ENCODE data around the gene CDS2.

CDS2 gene

DNA sequence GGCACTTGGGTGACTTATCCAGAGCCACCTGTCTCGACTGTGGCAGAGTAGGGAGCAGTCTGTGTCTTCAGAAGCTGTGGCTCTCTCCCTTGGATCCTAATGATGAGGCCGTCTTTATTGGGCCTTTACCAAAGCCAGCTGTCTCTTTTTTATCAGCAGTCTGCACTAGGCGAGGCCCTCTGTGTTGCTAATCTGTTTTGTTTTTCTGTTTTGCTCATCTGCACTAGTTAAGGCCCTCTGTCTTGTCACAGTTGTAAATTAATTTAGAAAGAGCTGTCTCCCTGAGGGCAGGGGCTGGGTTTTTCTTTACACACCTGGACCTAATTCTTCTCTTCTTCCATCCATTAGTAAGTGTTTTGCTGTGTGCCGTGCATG is 45.0 kb downstream of the CDS2 start:
- no peak overlapping the region for H3K27ac ChIP-seq (ENCODE audit: low read depth, low read length)
- no peak overlapping the region for H2AFZ ChIP-seq (ENCODE audit: low read depth, low read length, severe bottlenecking)
- H3K9me2 ChIP-seq (replicated peaks; ENCODE audit: insufficient read depth, low read length), result no peaks in the 10 kb centered on the region
- TF ChIP-seq, protein P1, sequence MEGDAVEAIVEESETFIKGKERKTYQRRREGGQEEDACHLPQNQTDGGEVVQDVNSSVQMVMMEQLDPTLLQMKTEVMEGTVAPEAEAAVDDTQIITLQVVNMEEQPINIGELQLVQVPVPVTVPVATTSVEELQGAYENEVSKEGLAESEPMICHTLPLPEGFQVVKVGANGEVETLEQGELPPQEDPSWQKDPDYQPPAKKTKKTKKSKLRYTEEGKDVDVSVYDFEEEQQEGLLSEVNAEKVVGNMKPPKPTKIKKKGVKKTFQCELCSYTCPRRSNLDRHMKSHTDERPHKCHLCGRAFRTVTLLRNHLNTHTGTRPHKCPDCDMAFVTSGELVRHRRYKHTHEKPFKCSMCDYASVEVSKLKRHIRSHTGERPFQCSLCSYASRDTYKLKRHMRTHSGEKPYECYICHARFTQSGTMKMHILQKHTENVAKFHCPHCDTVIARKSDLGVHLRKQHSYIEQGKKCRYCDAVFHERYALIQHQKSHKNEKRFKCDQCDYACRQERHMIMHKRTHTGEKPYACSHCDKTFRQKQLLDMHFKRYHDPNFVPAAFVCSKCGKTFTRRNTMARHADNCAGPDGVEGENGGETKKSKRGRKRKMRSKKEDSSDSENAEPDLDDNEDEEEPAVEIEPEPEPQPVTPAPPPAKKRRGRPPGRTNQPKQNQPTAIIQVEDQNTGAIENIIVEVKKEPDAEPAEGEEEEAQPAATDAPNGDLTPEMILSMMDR (IDR thresholded peaks at IDR 0.05; ENCODE audit: insufficient read depth, low read length, poor library complexity, severe bottlenecking), result no peak
- TF ChIP-seq EZH2phosphoT487 (conservative IDR thresholded peaks at IDR 0.05; ENCODE audit: low read length), result no peak
- no peaks in the 10 kb centered on the region for H4K20me1 ChIP-seq (ENCODE audit: low read depth, low read length)
- no peak overlapping the region for H3K4me3 ChIP-seq (ENCODE audit: insufficient read depth, low read length, poor library complexity, severe bottlenecking)
- no peaks in the 10 kb centered on the region for H3K27me3 ChIP-seq (ENCODE audit: low read length)
- no peaks in the 10 kb centered on the region for H3K9me3 ChIP-seq (ENCODE audit: insufficient read depth, low read length)
- H3K4me2 ChIP-seq (ENCODE audit: low read depth, low read length, poor library complexity, severe bottlenecking), result no peak overlapping the region
- no peaks in the 10 kb centered on the region for H3F3A ChIP-seq (ENCODE audit: insufficient read depth)
- peaks cover 8% of the 10 kb centered on the region for H3K79me2 ChIP-seq (ENCODE audit: insufficient read depth, low read length)
- H3K36me3 ChIP-seq (ENCODE audit: low read length), result no peaks in the 10 kb centered on the region
- H3K9ac ChIP-seq (ENCODE audit: low read length), result no peak overlapping the region

DNA sequence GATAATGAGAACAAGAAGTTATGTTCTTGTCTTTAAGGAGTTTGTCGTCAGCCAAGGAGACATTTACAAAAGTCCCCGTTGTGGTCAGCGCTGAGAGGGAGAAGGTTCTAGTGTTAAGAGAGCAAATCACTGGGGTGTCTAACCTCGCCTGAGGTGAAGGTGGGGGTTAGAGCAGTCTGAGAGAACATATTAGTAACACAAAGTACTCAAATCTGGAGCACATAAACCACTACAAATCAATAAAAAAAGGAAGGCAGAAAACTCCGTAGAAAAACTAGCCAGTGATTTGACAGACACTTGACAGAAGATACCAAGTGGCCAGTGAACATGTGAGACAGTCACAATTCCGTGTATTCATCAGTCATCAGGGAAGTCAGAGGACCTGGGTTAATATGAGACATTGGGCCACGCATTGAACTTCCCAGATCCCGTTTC is 45.4 kb downstream of the CDS2 start:
- no peaks in the 10 kb centered on the region for H3K27me3 ChIP-seq (ENCODE audit: low read length)
- no peak overlapping the region for H3K4me2 ChIP-seq (ENCODE audit: low read depth, low read length, poor library complexity, severe bottlenecking)
- no peaks in the 10 kb centered on the region for H3K36me3 ChIP-seq (ENCODE audit: low read length)
- H3K9me2 ChIP-seq (replicated peaks; ENCODE audit: insufficient read depth, low read length), result no peaks in the 10 kb centered on the region
- peaks cover 8% of the 10 kb centered on the region for H3K79me2 ChIP-seq (ENCODE audit: insufficient read depth, low read length)
- H3K9me3 ChIP-seq (ENCODE audit: insufficient read depth, low read length), result no peaks in the 10 kb centered on the region
- no peak overlapping the region for H3K9ac ChIP-seq (ENCODE audit: low read length)
- H4K20me1 ChIP-seq (ENCODE audit: low read depth, low read length), result no peaks in the 10 kb centered on the region
- no peak overlapping the region for H2AFZ ChIP-seq (ENCODE audit: low read depth, low read length, severe bottlenecking)
- H3K4me3 ChIP-seq (ENCODE audit: insufficient read depth, low read length, poor library complexity, severe bottlenecking), result no peak overlapping the region
- TF ChIP-seq, protein P1 (IDR thresholded peaks at IDR 0.05; ENCODE audit: insufficient read depth, low read length, poor library complexity, severe bottlenecking), result no peak
- H3F3A ChIP-seq (ENCODE audit: insufficient read depth), result no peaks in the 10 kb centered on the region
- no peak overlapping the region for H3K27ac ChIP-seq (ENCODE audit: low read depth, low read length)

DNA sequence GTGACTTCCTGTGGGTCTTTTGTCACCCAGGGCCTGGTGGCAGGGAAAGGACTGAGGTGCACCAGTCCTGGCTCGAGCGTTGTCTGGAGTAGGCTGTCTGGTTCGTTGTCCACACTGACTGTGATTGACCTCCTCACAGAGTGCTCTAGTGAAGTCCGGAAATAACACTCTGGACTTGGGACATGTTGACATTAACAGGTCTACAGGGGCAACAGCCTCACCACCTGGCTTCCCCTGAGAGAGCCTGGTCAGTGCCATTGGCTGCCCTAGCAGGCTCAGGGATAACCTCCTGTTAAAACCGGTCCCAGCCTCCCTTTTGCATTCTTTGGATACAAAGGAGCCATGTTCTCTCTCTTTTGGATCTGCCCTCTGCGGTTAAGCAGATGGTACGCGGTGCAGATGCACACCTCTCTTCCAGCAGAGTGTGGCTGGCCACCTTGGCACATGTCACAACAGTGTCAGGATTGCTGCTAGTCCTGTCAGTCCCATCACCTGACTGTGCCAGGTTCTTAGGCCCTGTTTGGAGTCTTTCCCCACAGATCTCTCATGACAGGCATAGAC is 46.2 kb downstream of the CDS2 start:
- Histone ChIP-seq H2AFZ (ENCODE audit: low read depth, low read length, severe bottlenecking) (no peak overlapping the region), H3K9ac (ENCODE audit: low read length) (no peak overlapping the region), H3K79me2 (ENCODE audit: insufficient read depth, low read length) (peaks cover 4% of the 10 kb centered on the region), H4K20me1 (ENCODE audit: low read depth, low read length) (no peaks in the 10 kb centered on the region), H3F3A (ENCODE audit: insufficient read depth) (no peaks in the 10 kb centered on the region), H3K4me3 (ENCODE audit: insufficient read depth, low read length, poor library complexity, severe bottlenecking) (no peak overlapping the region), H3K9me3 (ENCODE audit: insufficient read depth, low read length) (no peaks in the 10 kb centered on the region), H3K27ac (ENCODE audit: low read depth, low read length) (no peak overlapping the region), H3K36me3 (ENCODE audit: low read length) (no peaks in the 10 kb centered on the region), H3K27me3 (ENCODE audit: low read length) (no peaks in the 10 kb centered on the region), H3K9me2 (replicated peaks; ENCODE audit: insufficient read depth, low read length) (no peaks in the 10 kb centered on the region), H3K4me2 (ENCODE audit: low read depth, low read length, poor library complexity, severe bottlenecking) (no peak overlapping the region)
- TF ChIP-seq EZH2phosphoT487 (conservative IDR thresholded peaks at IDR 0.05; ENCODE audit: low read length), result no peak
- TF ChIP-seq, protein P1 (IDR thresholded peaks at IDR 0.05; ENCODE audit: insufficient read depth, low read length, poor library complexity, severe bottlenecking), result no peak
